ENCODE measurements around the gene PLS3.

The PLS3 gene

DNA sequence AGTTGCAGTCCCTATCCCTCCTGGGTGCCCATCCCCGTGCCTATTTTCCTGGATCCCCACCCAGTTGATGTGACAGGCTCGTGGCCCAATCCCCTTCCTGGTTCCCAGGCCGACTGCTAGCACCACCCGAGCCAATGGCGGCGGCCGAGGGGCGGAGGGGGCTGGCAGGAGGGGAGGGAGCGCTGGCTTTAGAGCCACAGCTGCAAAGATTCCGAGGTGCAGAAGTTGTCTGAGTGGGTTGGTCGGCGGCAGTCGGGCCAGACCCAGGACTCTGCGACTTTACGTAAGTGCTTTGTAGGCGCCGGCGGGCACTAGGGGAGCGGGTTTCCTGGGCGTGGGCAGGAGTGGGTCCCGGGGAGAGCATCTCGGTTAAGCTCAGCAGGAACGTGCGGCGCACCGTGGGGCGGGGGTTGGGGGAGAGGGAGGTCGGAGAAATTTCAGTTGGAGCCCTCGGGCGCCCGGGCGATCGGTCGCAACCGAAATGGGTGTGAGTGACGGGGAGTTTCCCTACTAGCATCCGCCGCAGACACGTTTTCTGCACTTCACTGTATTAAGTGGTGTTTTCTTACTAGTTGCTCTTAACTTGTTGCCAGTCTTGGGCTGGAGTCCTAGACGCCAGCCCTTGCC lies at the start of gene PLS3:
PLS3 (plus strand) TSS at position 197 of the 627 bp plus-strand sequence. CDS start 49,077 bp downstream, outside the sequence.
- peaks cover 9% of the 10 kb centered on the region; the same call in 1 of the 2 replicates for H3K36me3 ChIP-seq (ENCODE audit: low read depth)
- TF ChIP-seq, protein P1, sequence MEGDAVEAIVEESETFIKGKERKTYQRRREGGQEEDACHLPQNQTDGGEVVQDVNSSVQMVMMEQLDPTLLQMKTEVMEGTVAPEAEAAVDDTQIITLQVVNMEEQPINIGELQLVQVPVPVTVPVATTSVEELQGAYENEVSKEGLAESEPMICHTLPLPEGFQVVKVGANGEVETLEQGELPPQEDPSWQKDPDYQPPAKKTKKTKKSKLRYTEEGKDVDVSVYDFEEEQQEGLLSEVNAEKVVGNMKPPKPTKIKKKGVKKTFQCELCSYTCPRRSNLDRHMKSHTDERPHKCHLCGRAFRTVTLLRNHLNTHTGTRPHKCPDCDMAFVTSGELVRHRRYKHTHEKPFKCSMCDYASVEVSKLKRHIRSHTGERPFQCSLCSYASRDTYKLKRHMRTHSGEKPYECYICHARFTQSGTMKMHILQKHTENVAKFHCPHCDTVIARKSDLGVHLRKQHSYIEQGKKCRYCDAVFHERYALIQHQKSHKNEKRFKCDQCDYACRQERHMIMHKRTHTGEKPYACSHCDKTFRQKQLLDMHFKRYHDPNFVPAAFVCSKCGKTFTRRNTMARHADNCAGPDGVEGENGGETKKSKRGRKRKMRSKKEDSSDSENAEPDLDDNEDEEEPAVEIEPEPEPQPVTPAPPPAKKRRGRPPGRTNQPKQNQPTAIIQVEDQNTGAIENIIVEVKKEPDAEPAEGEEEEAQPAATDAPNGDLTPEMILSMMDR (IDR thresholded peaks at IDR 0.05; ENCODE audit: poor library complexity, severe bottlenecking), result no peak
- H3K4me1 ChIP-seq (ENCODE audit: insufficient read depth, poor library complexity, severe bottlenecking), result peaks cover 33% of the 10 kb centered on the region
- peak; percentile 73 for ATAC-seq (ENCODE audit: low read depth)
- peak within 1 kb of the TSS; percentile 97 for H3K27ac ChIP-seq (ENCODE audit: poor library complexity, severe bottlenecking)
- no peaks in the 10 kb centered on the region for H3K9me3 ChIP-seq (ENCODE audit: severe bottlenecking)
- H3K4me3 ChIP-seq (ENCODE audit: severe bottlenecking), result peak within 1 kb of the TSS; percentile 53
- H3K27me3 ChIP-seq (ENCODE audit: insufficient read depth, poor library complexity, severe bottlenecking), result no peaks in the 10 kb centered on the region
- DNase-seq (ENCODE audit: low spot score), result peak; percentile 82

- no peak overlapping the region for H3K4me3 ChIP-seq (ENCODE audit: severe bottlenecking)
- no peaks in the 10 kb centered on the region for H3K36me3 ChIP-seq (ENCODE audit: low read depth)
- ATAC-seq (ENCODE audit: low read depth) (no peak), DNase-seq (ENCODE audit: low spot score) (no peak)
- H3K9me3 ChIP-seq (ENCODE audit: severe bottlenecking), result no peaks in the 10 kb centered on the region
- no peaks in the 10 kb centered on the region for H3K4me1 ChIP-seq (ENCODE audit: insufficient read depth, poor library complexity, severe bottlenecking)
- TF ChIP-seq, protein P1 (IDR thresholded peaks at IDR 0.05; ENCODE audit: poor library complexity, severe bottlenecking), result no peak
- no peaks in the 10 kb centered on the region for H3K27me3 ChIP-seq (ENCODE audit: insufficient read depth, poor library complexity, severe bottlenecking)
- no peak overlapping the region for H3K27ac ChIP-seq (ENCODE audit: poor library complexity, severe bottlenecking)
Observed at GRCh38 chrX:115518113-115518512, 42.9 kb upstream of the PLS3 start.

DNA sequence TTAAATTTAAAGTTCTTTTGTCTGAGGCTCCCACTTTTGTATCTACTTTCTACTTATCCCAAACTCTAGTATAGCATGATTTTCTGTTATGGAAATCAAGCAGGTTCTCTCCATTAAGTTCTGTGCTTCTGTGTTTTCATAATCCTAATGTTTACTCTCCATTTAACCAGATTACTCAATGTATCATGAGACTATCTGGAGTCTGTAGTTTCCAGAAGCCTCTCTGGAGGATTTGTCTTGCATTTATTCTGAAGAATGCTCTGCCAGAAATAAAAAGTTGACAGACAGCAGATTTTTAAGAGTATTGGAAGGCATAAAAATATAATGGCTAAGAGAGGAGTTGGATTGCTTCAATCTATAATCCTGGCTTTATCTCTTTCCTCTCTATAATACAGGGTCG lies 39.2 kb upstream of the PLS3 start:
- H3K36me3 ChIP-seq (ENCODE audit: low read depth), result no peaks in the 10 kb centered on the region
- H3K9me3 ChIP-seq (ENCODE audit: severe bottlenecking), result no peaks in the 10 kb centered on the region
- TF ChIP-seq, protein P1 (IDR thresholded peaks at IDR 0.05; ENCODE audit: poor library complexity, severe bottlenecking), result no peak
- no peak for ATAC-seq (ENCODE audit: low read depth)
- DNase-seq (ENCODE audit: low spot score), result no peak
- H3K27me3 ChIP-seq (ENCODE audit: insufficient read depth, poor library complexity, severe bottlenecking), result no peaks in the 10 kb centered on the region
- H3K4me1 ChIP-seq (ENCODE audit: insufficient read depth, poor library complexity, severe bottlenecking), result no peaks in the 10 kb centered on the region
- H3K4me3 ChIP-seq (ENCODE audit: severe bottlenecking), result no peak overlapping the region
- H3K27ac ChIP-seq (ENCODE audit: poor library complexity, severe bottlenecking), result no peak overlapping the region

GRCh38 chrX:115522952-115523351 lies 38.0 kb upstream of the PLS3 start:
- DNase-seq (ENCODE audit: low spot score) (no peak), ATAC-seq (ENCODE audit: low read depth) (no peak)
- Histone ChIP-seq H3K27ac (ENCODE audit: poor library complexity, severe bottlenecking) (no peak overlapping the region), H3K27me3 (ENCODE audit: insufficient read depth, poor library complexity, severe bottlenecking) (no peaks in the 10 kb centered on the region), H3K4me3 (ENCODE audit: severe bottlenecking) (no peak overlapping the region), H3K9me3 (ENCODE audit: severe bottlenecking) (no peaks in the 10 kb centered on the region), H3K4me1 (ENCODE audit: insufficient read depth, poor library complexity, severe bottlenecking) (no peaks in the 10 kb centered on the region), H3K36me3 (ENCODE audit: low read depth) (no peaks in the 10 kb centered on the region)
- TF ChIP-seq, protein P1 (IDR thresholded peaks at IDR 0.05; ENCODE audit: poor library complexity, severe bottlenecking), result no peak

DNA sequence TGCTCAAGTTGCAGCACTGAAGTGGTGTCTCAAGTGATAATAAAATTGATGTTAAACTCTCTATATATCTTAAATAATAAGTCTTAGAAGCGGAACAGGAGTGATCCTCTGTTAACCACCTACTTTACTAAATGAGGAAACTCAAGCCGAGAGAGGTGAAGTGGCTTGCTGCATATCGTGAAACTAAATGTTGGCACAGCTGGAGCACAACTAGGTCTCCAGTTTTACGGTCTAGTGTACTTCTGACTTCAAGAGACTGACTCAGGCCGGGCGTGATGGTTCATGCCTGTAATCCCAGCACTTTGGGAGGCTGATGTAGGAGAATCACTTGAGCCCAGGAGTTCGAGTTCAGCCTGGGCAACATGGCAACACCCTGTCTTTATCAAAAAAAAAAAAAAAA lies 35.5 kb upstream of the PLS3 start:
- DNase-seq (ENCODE audit: low spot score) (no peak), ATAC-seq (ENCODE audit: low read depth) (no peak)
- Histone ChIP-seq H3K27ac (ENCODE audit: poor library complexity, severe bottlenecking) (no peak overlapping the region), H3K36me3 (ENCODE audit: low read depth) (no peaks in the 10 kb centered on the region), H3K27me3 (ENCODE audit: insufficient read depth, poor library complexity, severe bottlenecking) (no peaks in the 10 kb centered on the region), H3K9me3 (ENCODE audit: severe bottlenecking) (no peaks in the 10 kb centered on the region), H3K4me1 (ENCODE audit: insufficient read depth, poor library complexity, severe bottlenecking) (no peaks in the 10 kb centered on the region), H3K4me3 (ENCODE audit: severe bottlenecking) (no peak overlapping the region)
- TF ChIP-seq, protein P1 (IDR thresholded peaks at IDR 0.05; ENCODE audit: poor library complexity, severe bottlenecking), result no peak
